Caco-2 (cell line): ENCODE data around the gene TTC39A. TPM values are rescaled to one million over a fixed set of nuclear protein-coding genes. Genes with fewer than 3 reads are reported as not detected.

Source experiments
- BruUV-seq: library from RNA; stranded (reverse); fragments of 400-500 nt; replicated peaks from 2 replicates; lab custom pipeline; 2021; lab: Mats Ljungman, UMichigan
- CTCF ChIA-PET: fragments of 300-600 bp; sonication (Branson Sonifier 250); formaldehyde crosslinking; loops from one replicate; lab custom pipeline; 2022; ENCODE audit warnings: antibody characterized with exemption; lab: Charles Lee
- POLR2A ChIA-PET: fragments of 300-600 bp; sonication (Branson Sonifier 250); formaldehyde crosslinking; loops from one replicate; lab custom pipeline; 2022; ENCODE audit warnings: antibody characterized with exemption; lab: Charles Lee
- DNase-seq, 2 experiments: peaks; one replicate each; pipeline versions ENCODE4 v3.0.0 to v3.0.0-alpha.2; 2020 to 2022
- H3K27me3 ChIP-seq: replicated peaks from 2 replicates; pipeline ENCODE4 v1.6.0; 2011; ENCODE audit warnings: low read length; ENCODE audit not compliant: control insufficient read depth, insufficient read depth
- H3K36me3 ChIP-seq: 2 replicates; pipeline ENCODE4 v1.5.1; 2011; ENCODE audit warnings: low read length; ENCODE audit not compliant: control insufficient read depth, insufficient read depth
- H3K4me1 ChIP-seq: fragments of 250-450 bp; sonication (Bioruptor Pico); 2 replicates; pipeline ENCODE4 v1.5.1; 2020; ENCODE audit warnings: mild to moderate bottlenecking
- H3K4me3 ChIP-seq: 2 replicates; pipeline ENCODE4 v1.5.1; 2011; ENCODE audit warnings: low read depth, mild to moderate bottlenecking, control low read depth, low read length
- H3K9me3 ChIP-seq: fragments of 250-450 bp; sonication (Bioruptor Pico); 2 replicates; pipeline ENCODE4 v1.5.1; 2020; ENCODE audit warnings: mild to moderate bottlenecking, moderate library complexity
- H3K27ac Mint-ChIP-seq: one replicate; pipeline ENCODE4 v1.8.0; 2022; ENCODE audit warnings: mixed read lengths; ENCODE audit not compliant: unreplicated experiment
- H3K27me3 Mint-ChIP-seq: one replicate; pipeline ENCODE4 v1.8.0; 2022; ENCODE audit warnings: mixed read lengths; ENCODE audit not compliant: insufficient read depth, unreplicated experiment
- H3K36me3 Mint-ChIP-seq: one replicate; pipeline ENCODE4 v1.8.0; 2022; ENCODE audit warnings: mild to moderate bottlenecking, mixed read lengths; ENCODE audit not compliant: insufficient read depth, unreplicated experiment
- H3K4me1 Mint-ChIP-seq: one replicate; pipeline ENCODE4 v1.8.0; 2022; ENCODE audit warnings: low read depth, mixed read lengths; ENCODE audit not compliant: unreplicated experiment
- H3K4me3 Mint-ChIP-seq: one replicate; pipeline ENCODE4 v1.8.0; 2022; ENCODE audit warnings: mild to moderate bottlenecking, moderate library complexity, mixed read lengths; ENCODE audit not compliant: unreplicated experiment
- H3K9me3 Mint-ChIP-seq: one replicate; pipeline ENCODE4 v1.8.0; 2022; ENCODE audit warnings: mixed read lengths; ENCODE audit not compliant: unreplicated experiment
- intact Hi-C: fragments of 100-400 bp; cut with micrococcal nuclease; formaldehyde crosslinking; loops from one replicate; pipeline ENCODE4 v1.10.0; 2022; ENCODE audit not compliant: unreplicated experiment
- total RNA-seq: library from RNA; stranded (reverse); gene quantifications from 2 replicates; pipeline ENCODE4 v1.2.3, GENCODE V29; 2022
- TF ChIP-seq, protein P1 (sequence below), 2 experiments: fragments of 200-600 bp in 1 of 2; IDR thresholded peaks; 1 replicate in 1 of 2; 2 replicates in 1 of 2; pipeline versions ENCODE4 v1.5.1 to v1.8.0; 2011 to 2022; ENCODE audit warnings: antibody characterized with exemption in 1 of 2, control low read depth in 1 of 2, inconsistent platforms in 1 of 2, low read depth in 1 of 2, low read length in 1 of 2, mild to moderate bottlenecking in 1 of 2, moderate library complexity in 1 of 2; ENCODE audit not compliant: insufficient read depth in 1 of 2, severe bottlenecking in 1 of 2, unreplicated experiment in 1 of 2

The TTC39A gene
- total RNA-seq, 1 experiment from 2014 or later, result 21.0 TPM

DNA sequence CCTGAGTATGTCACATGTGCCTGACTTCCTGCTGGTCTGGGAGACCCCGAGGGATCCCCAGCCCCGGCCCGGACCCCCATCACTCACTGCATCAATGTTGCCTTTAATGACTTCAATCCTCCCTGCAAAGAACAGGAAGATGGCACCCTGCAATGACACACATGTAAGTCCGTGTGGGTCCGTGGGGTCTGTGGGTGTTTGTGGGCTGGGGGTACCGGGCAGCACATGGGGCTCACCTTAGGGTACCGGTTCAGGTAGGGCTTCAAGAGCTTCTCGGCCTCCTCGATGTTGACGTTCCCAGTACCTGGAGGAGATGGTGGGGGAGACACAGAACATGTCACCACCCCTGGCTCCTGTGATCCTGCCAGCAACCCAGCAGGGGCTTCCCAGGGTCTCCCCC lies 28.1 kb downstream of the TTC39A start:
- peaks cover 5% of the 10 kb centered on the region for H3K36me3 Mint-ChIP-seq
- H3K27me3 Mint-ChIP-seq, result no peaks in the 10 kb centered on the region
- no peak overlapping the region for H3K4me3 Mint-ChIP-seq
- ChIA-PET POLR2A (no interaction called here), CTCF (no interaction called here)
- no peak overlapping the region for H3K27ac Mint-ChIP-seq
- no peaks in the 10 kb centered on the region for H3K36me3 ChIP-seq
- TF ChIP-seq, protein P1, sequence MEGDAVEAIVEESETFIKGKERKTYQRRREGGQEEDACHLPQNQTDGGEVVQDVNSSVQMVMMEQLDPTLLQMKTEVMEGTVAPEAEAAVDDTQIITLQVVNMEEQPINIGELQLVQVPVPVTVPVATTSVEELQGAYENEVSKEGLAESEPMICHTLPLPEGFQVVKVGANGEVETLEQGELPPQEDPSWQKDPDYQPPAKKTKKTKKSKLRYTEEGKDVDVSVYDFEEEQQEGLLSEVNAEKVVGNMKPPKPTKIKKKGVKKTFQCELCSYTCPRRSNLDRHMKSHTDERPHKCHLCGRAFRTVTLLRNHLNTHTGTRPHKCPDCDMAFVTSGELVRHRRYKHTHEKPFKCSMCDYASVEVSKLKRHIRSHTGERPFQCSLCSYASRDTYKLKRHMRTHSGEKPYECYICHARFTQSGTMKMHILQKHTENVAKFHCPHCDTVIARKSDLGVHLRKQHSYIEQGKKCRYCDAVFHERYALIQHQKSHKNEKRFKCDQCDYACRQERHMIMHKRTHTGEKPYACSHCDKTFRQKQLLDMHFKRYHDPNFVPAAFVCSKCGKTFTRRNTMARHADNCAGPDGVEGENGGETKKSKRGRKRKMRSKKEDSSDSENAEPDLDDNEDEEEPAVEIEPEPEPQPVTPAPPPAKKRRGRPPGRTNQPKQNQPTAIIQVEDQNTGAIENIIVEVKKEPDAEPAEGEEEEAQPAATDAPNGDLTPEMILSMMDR (IDR thresholded peaks at IDR 0.05; ENCODE audit: insufficient read depth in 1 of 2, low read depth in 1 of 2, low read length in 1 of 2, severe bottlenecking in 1 of 2, unreplicated experiment in 1 of 2), result no peak
- DNase-seq, result no peak
- H3K4me1 Mint-ChIP-seq, result peaks cover 13% of the 10 kb centered on the region
- H3K4me1 ChIP-seq, result peaks cover 11% of the 10 kb centered on the region
- no peaks in the 10 kb centered on the region for H3K27me3 ChIP-seq
- H3K9me3 Mint-ChIP-seq, result no peaks in the 10 kb centered on the region
- H3K9me3 ChIP-seq, result no peaks in the 10 kb centered on the region
- BruUV-seq, result no TSS peak
- H3K4me3 ChIP-seq, result no peak overlapping the region
- intact Hi-C loops, result no loop called here

- Histone ChIP-seq H3K4me1 (peaks cover 15% of the 10 kb centered on the region), H3K36me3 (no peaks in the 10 kb centered on the region), H3K4me3 (no peak overlapping the region), H3K27me3 (no peaks in the 10 kb centered on the region), H3K9me3 (no peaks in the 10 kb centered on the region)
- no peak for DNase-seq
- ChIA-PET POLR2A (no interaction called here), CTCF (no interaction called here)
- Mint-ChIP-seq H3K27ac (no peak overlapping the region), H3K36me3 (peaks cover 10% of the 10 kb centered on the region), H3K27me3 (no peaks in the 10 kb centered on the region), H3K9me3 (no peaks in the 10 kb centered on the region), H3K4me1 (peaks cover 13% of the 10 kb centered on the region), H3K4me3 (no peak overlapping the region)
- TF ChIP-seq, protein P1 (IDR thresholded peaks at IDR 0.05; ENCODE audit: insufficient read depth in 1 of 2, low read depth in 1 of 2, low read length in 1 of 2, severe bottlenecking in 1 of 2, unreplicated experiment in 1 of 2), result no peak
- BruUV-seq, result no TSS peak
- intact Hi-C loops, result no loop called here
These were observed 28.6 kb downstream of the TTC39A start for GRCh38 chr1:51301844-51302162.

- H3K4me3 ChIP-seq, result no peak overlapping the region
- no peak overlapping the region for H3K4me3 Mint-ChIP-seq
- H3K9me3 Mint-ChIP-seq, result no peaks in the 10 kb centered on the region
- no peaks in the 10 kb centered on the region for H3K27me3 Mint-ChIP-seq
- intact Hi-C loops, result no loop called here
- H3K27ac Mint-ChIP-seq, result no peak overlapping the region
- H3K4me1 ChIP-seq, result peaks cover 19% of the 10 kb centered on the region
- DNase-seq, result no peak
- POLR2A ChIA-PET, result no interaction called here
- H3K9me3 ChIP-seq, result no peaks in the 10 kb centered on the region
- H3K27me3 ChIP-seq, result no peaks in the 10 kb centered on the region
- H3K36me3 ChIP-seq, result no peaks in the 10 kb centered on the region; the same call in 1 of the 2 replicates
- no TSS peak for BruUV-seq
- TF ChIP-seq, protein P1 (IDR thresholded peaks at IDR 0.05; ENCODE audit: insufficient read depth in 1 of 2, low read depth in 1 of 2, low read length in 1 of 2, severe bottlenecking in 1 of 2, unreplicated experiment in 1 of 2), result no peak
- CTCF ChIA-PET, result no interaction called here
- H3K36me3 Mint-ChIP-seq, result peaks cover 13% of the 10 kb centered on the region
- H3K4me1 Mint-ChIP-seq, result peaks cover 13% of the 10 kb centered on the region
These were observed 29.1 kb downstream of the TTC39A start for GRCh38 chr1:51301152-51301843.
